DOHH2 (cell line): ENCODE measurements around the gene CTPS2.

Experiments
- EZH2phosphoT487 ChIP-seq: fragments of 200-600 bp; sonication (generic); IDR thresholded peaks from 2 replicates; pipeline ENCODE4 v1.6.1; 2017; ENCODE audit warnings: borderline replicate concordance, mild to moderate bottlenecking, antibody characterized with exemption, low read length, moderate library complexity, mixed read lengths
- TF ChIP-seq, protein P1 (sequence below): fragments of 200-600 bp; sonication (generic); IDR thresholded peaks from one replicate; pipeline ENCODE4 v1.5.1; 2014; ENCODE audit warnings: antibody characterized with exemption, mild to moderate bottlenecking, low read depth, low read length; ENCODE audit not compliant: poor library complexity, severe bottlenecking

- TF ChIP-seq, protein P1, sequence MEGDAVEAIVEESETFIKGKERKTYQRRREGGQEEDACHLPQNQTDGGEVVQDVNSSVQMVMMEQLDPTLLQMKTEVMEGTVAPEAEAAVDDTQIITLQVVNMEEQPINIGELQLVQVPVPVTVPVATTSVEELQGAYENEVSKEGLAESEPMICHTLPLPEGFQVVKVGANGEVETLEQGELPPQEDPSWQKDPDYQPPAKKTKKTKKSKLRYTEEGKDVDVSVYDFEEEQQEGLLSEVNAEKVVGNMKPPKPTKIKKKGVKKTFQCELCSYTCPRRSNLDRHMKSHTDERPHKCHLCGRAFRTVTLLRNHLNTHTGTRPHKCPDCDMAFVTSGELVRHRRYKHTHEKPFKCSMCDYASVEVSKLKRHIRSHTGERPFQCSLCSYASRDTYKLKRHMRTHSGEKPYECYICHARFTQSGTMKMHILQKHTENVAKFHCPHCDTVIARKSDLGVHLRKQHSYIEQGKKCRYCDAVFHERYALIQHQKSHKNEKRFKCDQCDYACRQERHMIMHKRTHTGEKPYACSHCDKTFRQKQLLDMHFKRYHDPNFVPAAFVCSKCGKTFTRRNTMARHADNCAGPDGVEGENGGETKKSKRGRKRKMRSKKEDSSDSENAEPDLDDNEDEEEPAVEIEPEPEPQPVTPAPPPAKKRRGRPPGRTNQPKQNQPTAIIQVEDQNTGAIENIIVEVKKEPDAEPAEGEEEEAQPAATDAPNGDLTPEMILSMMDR: no peak
- no peak for TF ChIP-seq EZH2phosphoT487
Measured at GRCh38 chrX:16635596-16635995, 76.9 kb downstream of the CTPS2 start.
